Fibroblast of skin of right biceps (primary cell): ENCODE data around the gene GPR75.
"Not testable (repeated sequence)": the region's sequence is repeated elsewhere in the genome, so short reads cannot be mapped to it uniquely, and the experiment has no call there.

Experiments
- DNase-seq: peaks from one replicate; pipeline ENCODE4 v3.0.0-alpha.2; 2013

Gene GPR75

DNA sequence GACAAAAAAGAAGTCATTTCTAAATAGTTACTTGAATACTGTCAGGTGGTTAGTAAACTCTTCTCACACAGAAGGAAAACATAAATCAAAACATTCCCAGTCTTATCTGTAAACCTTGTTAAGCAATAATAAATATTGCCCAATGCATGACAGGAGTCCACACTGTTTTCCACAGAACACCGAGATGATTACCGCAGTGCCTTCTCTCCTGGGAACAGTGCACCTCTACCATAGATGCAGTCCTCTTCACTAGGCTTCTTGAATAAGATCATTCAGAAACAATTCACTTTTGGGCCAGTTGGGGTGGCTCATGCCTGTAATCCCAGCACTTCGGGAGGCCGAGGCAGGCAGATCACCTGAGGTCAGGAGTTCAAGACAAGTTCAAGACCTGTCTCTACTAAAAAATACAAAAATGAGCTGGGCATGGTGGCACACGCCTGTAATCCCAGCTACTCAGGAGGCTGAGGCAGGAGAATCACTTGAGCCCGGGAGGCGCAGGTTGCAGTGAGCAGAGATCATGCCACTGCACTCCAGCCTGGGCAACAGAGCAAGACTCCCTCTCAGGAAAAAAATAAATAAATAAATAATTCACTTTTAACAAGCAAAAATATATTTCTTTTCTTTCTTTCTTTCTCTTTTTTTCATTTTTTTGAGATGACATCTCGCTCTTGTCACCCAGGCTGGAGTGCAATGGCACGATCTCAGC is 8.6 kb downstream of the GPR75 start:
- not testable (repeated sequence) for DNase-seq

GRCh38 chr2:53848062-53848461 is 11.7 kb downstream of the GPR75 start:
- no peak for DNase-seq

DNA sequence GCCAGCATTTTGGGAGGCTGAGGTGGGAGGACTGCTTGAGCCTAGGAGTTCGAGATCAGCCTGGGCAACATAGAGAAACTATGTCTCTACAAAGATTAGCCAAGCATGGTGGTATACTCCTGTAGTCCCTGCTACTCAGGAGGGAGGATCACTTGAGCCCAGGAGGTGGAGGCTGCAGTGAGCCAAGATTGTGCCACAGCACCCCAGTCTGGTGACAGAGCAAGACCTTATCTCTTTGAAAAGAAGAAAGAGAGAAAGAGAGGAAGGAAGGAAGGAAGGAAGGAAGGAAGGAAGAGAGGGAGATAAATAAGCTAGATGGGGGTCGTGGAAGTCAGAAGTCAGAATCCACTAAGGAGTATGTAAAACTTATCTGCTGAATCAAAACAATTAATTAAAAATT is 16.2 kb downstream of the GPR75 start:
- no peak for DNase-seq

DNA sequence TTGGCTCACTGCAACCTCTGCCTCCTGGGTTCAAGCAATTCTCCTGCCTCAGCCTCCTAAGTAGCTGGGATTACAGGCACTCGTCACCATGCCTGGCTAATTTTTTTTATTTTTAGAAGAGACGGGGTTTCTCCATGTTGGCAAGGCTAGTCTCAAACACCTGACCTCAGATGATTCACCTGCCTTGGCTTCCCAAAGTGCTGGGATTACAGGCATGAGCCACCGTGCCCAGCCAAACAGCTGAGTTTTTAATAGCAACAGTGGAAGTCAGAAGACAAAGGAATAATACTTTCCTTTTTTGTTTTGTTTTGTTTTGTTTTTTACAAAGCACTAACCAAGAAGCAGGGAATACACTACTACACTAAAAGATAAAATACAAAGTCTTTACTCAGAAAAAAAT is 16.9 kb downstream of the GPR75 start:
- DNase-seq: no peak

DNA sequence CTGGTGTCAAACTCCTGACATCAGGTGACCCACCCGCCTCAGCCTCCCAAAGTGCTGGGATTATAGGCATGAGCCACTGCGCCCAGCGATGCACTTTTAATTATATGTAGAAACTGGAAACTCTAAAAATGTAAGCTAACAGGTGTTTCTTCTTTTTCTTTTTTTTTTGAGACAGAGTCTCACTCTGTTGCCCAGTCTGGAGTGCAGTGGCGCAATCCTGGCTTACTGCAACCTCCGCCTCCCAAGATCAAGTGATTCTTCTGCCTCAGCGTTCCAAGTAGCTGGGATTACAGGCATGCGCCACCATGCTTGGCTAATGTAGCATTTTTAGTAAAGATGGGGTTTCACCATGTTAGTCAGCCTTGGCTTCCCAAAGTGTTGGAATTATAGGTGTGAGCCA is 18.1 kb downstream of the GPR75 start:
- DNase-seq: not testable (repeated sequence)

GRCh38 chr2:53840580-53840979 is 19.2 kb downstream of the GPR75 start:
- DNase-seq: no peak

DNA sequence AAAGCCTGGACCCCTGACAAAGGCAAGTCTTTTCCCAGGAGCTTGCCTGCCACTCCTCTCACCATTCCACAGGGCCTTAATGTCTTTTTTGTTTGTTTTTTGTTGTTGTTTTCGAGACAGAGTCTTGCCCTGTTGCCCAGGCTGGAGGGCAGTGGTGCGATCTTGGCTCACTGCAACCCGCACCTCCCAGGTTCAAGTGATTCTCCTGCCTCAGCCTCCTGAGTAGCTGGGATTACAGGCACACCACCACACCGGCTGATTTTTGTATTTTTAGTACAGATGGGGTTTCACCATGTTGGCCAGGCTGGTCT is 29.8 kb downstream of the GPR75 start:
- DNase-seq: not testable (repeated sequence)

DNA sequence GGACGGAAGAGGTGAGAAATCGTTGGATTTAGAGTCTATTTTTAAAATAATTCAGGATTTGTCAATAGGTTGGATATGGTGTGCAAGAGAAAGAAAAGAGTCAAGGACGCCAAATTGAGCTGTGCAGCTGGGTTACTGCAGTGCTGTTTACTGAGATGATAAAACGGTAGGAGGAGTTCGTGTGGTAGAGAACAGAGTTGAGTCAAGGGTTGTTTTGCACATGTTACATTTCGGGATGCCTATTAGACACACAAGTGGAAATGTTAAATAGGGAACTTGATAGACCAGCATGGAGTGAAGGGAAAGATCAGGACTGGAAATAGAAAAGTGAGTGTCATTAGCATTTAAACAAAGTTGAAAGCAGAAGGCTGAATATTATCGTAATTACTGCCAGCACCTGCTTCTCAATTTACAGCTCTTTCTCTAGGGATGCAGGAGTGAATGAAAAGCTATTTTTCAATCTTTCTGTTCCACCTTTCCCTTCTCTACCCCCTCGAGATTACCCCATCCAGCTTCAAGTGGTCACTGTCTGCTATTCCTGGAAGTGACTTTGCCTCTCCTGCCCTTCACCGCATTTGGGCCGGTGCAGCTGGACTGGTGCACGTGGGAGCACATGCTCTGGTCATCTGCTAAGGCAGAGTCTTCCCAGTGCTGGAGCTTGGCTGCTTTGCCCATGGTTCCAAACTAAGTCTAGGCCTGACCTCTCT is 30.3 kb downstream of the GPR75 start:
- no peak for DNase-seq

- DNase-seq: no peak
Observed at GRCh38 chr2:53828331-53828730, 31.4 kb downstream of the GPR75 start.

DNA sequence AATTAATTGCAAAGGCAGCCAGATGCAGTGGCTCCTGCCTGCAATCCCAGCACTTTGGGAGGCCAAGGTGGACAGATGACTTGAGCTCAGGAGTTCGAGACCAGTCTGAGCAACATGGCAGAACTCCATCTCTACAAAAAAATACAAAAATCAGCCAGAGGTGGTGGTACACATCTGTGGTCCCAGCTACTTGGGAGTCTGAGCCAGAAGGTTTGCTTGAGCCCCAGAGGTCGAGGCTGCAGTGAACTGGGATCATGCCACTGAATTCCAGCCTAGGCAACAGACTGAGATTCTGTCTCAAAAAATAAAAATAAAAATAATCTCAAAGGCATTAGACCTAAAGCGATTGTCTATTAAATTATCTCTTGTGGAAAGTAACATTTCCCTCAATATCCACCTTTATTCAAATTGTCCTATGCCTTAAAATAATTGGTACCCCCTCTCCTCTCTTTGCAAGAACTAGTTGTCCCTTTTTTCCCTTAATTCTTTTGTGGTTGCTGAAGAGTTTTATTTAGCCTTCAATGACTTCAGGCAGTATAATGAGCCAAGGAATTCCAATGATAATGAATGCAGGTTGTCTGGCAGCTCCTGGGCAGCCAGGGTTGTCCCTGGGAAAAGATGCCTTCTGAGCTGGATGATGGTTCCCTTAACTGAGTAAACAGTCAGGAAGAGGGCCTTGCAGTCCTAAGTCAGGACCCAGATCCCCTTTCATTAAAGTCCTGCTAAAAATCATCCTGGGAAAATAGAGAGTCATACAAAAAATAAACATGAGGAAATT is 32.2 kb downstream of the GPR75 start:
- DNase-seq: no peak

- DNase-seq: no peak
Observed at GRCh38 chr2:53826587-53827397, 33.0 kb downstream of the GPR75 start.

- no peak for DNase-seq
Observed at GRCh38 chr2:53826030-53826410, 33.7 kb downstream of the GPR75 start.

DNA sequence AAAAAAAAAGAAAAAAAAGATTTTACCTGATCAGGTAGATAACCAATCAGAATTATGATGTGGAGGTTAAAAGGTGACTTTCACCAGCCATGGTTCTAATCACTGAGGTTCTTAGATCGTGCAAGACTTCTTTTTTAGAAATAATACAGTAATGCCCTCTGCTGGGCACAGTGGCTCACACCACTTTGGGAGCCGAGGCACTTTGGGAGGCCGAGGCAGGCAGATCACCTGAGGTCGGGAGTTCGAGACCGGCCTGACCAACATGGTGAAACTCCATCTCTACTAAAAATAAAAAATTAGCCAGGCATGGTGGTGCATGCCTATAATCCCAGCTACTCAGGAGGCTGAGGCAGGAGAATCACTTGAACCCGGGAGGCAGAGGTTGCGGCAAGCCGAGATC is 36.1 kb downstream of the GPR75 start:
- not testable (repeated sequence) for DNase-seq

GRCh38 chr2:53821810-53822209 is 38.0 kb downstream of the GPR75 start:
- DNase-seq: no peak

DNA sequence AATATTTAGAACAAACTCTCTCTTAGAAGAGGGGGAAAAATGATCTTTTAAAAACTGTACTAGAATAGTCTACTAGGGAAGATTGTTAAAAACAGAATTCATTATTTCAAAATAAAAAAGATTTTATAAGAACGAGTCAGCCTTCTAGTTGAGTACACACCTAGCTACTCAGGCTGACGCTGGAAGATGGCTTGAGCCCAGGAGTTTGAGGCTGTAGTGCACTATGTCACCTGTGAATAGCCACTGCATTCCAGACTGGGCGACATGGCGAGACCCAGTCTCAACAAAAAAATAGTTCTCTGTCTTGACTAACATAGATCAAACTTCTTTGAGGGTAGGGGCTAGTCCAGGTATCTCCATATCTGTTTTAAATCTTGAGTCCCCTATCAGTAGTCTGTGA is 39.1 kb downstream of the GPR75 start:
- DNase-seq: no peak

- DNase-seq: no peak
Observed at GRCh38 chr2:53820048-53820447, 39.7 kb downstream of the GPR75 start.

DNA sequence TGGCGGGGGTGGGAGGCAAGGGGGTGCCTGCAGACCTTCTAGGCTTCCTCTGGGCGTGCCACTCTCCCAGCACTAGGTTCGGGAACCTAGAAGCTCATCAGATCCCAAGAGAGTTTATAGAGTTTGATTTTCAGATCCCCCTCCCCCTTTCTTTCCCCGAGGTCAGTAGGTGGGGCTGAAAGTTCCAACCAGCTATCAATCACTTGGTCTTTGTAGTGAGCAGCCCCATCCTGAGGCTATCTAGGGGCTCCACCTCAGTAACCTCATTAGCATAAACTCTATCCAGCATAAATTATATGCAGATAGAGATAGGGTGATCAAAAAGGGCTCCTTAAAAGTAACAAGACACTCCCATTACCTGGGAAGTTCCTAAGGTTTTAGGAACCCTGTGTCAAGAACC is 40.1 kb downstream of the GPR75 start:
- DNase-seq: no peak

DNA sequence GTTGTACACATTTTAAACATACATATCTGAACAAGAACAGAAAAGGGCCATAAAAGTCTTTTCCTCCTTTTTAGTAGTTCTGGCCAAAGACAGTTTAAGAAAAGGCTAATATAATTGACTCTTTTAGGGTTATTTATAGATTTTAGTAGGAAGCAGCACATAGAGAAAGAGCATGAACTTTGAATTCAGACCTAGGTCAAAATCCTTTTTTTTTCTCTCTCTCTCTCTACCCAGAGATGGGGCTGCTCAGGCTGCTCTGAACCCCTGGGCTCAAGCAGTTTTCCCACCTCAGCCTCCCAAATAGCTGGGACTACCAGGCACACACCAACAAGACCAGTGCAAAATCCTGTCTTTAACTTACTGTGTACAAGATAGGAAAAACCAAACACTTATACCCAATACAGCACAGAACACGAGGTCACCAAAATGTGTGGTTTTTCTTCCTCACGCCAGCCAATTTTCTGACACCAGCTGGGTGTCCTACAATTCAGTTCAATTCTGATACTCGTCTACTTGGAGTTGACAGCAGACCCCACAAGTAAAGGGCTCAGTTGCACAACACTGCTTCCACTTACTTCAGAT is 40.8 kb downstream of the GPR75 start:
- no peak for DNase-seq

DNA sequence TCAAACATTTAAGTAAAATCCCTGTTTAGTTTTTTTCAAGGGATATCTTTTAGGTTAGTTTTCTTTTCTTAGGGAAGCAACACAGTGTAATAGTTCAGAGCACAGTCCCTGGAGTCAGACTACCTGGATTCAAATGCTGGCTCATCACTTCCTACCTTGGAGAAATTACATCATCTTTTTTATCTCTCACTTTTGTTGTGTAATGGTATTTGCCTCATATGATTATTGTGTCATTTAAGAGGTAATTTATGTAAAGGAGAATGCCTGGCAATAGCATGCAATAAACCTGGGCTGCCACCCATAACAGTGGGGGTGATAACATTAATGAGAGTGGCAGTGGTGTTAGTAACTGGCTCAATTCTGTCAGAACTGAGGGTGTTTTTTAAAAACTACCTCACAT is 46.6 kb downstream of the GPR75 start:
- no peak for DNase-seq

DNA sequence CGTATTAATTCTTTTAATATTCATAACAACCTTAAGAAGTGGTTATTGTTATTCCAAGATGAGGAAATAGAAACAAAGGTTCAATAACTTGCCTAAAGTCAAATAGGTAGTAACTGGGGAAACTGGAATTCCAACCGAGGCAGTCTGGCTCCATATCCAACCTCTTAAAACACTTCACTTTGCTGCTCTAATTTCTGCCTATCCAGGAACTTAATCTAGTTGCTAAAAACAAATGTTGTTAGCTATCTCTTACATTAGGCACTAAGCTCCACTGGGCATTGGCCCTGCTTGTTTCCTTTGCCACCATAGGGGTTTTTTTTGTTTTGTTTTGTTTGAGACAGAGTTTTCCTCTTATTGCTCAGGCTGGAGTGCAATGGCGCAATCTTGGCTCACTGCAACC is 48.2 kb downstream of the GPR75 start:
- DNase-seq: no peak
